ENCODE data around the gene ZRSR2.

GRCh38 chrX:15747626-15748173, 42.6 kb upstream of the ZRSR2 start:
- no peak for TF ChIP-seq KDM1A (IDR thresholded peaks at IDR 0.05; ENCODE audit: low read depth)
- TF ChIP-seq CTCF (IDR thresholded peaks at IDR 0.05): no peak
